Measurements from ENCODE around the gene CCDC141.
A peak's percentile ranks its signal among the peaks of the same experiment; 100 is the strongest.

DNA sequence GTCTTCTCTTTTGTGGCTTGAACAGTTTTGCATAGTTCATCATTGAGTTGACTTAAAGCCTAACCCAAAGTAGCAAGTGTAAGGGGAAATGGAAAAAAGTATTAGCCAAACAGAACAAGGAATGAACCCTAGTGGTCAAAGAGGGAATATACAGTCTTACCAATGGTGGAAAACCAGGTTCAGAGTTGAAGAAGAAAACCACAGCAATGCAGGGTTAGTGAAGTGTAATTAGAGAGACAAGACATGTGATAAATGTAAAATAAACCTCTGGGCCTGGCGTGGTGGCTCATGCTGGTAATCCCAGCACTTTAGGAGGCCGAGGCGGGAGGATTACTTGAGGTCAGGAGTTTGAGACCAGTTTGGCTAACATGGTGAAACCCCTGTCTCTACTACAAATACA is 245.1 kb downstream of the CCDC141 start:
- TF ChIP-seq POLR2A (IDR thresholded peaks at IDR 0.05): no peak
- TF ChIP-seq, protein P1, sequence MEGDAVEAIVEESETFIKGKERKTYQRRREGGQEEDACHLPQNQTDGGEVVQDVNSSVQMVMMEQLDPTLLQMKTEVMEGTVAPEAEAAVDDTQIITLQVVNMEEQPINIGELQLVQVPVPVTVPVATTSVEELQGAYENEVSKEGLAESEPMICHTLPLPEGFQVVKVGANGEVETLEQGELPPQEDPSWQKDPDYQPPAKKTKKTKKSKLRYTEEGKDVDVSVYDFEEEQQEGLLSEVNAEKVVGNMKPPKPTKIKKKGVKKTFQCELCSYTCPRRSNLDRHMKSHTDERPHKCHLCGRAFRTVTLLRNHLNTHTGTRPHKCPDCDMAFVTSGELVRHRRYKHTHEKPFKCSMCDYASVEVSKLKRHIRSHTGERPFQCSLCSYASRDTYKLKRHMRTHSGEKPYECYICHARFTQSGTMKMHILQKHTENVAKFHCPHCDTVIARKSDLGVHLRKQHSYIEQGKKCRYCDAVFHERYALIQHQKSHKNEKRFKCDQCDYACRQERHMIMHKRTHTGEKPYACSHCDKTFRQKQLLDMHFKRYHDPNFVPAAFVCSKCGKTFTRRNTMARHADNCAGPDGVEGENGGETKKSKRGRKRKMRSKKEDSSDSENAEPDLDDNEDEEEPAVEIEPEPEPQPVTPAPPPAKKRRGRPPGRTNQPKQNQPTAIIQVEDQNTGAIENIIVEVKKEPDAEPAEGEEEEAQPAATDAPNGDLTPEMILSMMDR (IDR thresholded peaks at IDR 0.05): peak; percentile 24 to 67 (median 52)
